H9 (cell line): ENCODE results near the gene RAB40C. TPM values are rescaled to one million over a fixed set of nuclear protein-coding genes. Genes with fewer than 3 reads are reported as not detected.

Experiments used
- DNase-seq: peaks from one replicate; pipeline ENCODE4 v3.0.0-alpha.2; 2017
- H2AFZ ChIP-seq: one replicate; pipeline ENCODE4 v1.6.1; 2013; ENCODE audit warnings: mild to moderate bottlenecking, low read length, control low read depth, moderate library complexity
- H2AK5ac ChIP-seq: 2 replicates; pipeline ENCODE4 v1.6.1; 2013; ENCODE audit warnings: low read length, control low read depth, mixed read lengths; ENCODE audit not compliant: insufficient read length
- H2BK120ac ChIP-seq: one replicate; pipeline ENCODE4 v1.6.1; 2013; ENCODE audit warnings: low read depth, mild to moderate bottlenecking, low read length, control low read depth, inconsistent platforms; ENCODE audit not compliant: poor library complexity, severe bottlenecking
- H2BK12ac ChIP-seq: 2 replicates; pipeline ENCODE4 v1.6.1; 2013; ENCODE audit warnings: low read length, control low read depth, mixed read lengths, low read depth; ENCODE audit not compliant: insufficient read length
- H2BK15ac ChIP-seq: 2 replicates; pipeline ENCODE4 v1.6.1; 2013; ENCODE audit warnings: low read depth, low read length, control low read depth
- H2BK20ac ChIP-seq: one replicate; pipeline ENCODE4 v1.6.1; 2013; ENCODE audit warnings: low read depth, mild to moderate bottlenecking, low read length, control low read depth, inconsistent platforms; ENCODE audit not compliant: poor library complexity, severe bottlenecking
- H2BK5ac ChIP-seq: 2 replicates; pipeline ENCODE4 v1.6.1; 2013; ENCODE audit warnings: low read length, control low read depth, mixed read lengths; ENCODE audit not compliant: insufficient read length
- H3K14ac ChIP-seq: 2 replicates; pipeline ENCODE4 v1.6.1; 2013; ENCODE audit warnings: low read length, control low read depth; ENCODE audit not compliant: insufficient read depth
- H3K18ac ChIP-seq: 2 replicates; pipeline ENCODE4 v1.6.1; 2013; ENCODE audit warnings: low read depth, mild to moderate bottlenecking, mixed read lengths, low read length, control low read depth; ENCODE audit not compliant: insufficient read length
- H3K23ac ChIP-seq: 2 replicates; pipeline ENCODE4 v1.6.1; 2013; ENCODE audit warnings: low read length, control low read depth, mixed read lengths, low read depth; ENCODE audit not compliant: insufficient read length
- H3K23me2 ChIP-seq: 2 replicates; pipeline ENCODE4 v1.6.1; 2013; ENCODE audit warnings: low read depth, mild to moderate bottlenecking, mixed read lengths, low read length, control low read depth; ENCODE audit not compliant: insufficient read length, poor library complexity, severe bottlenecking
- H3K27ac ChIP-seq: 2 replicates; pipeline ENCODE4 v1.5.1; 2013; ENCODE audit warnings: low read length, control low read depth, mixed read lengths, low read depth; ENCODE audit not compliant: insufficient read length
- H3K27me3 ChIP-seq: 2 replicates; pipeline ENCODE4 v1.6.1; 2013; ENCODE audit warnings: low read length, control low read depth, inconsistent platforms; ENCODE audit not compliant: insufficient read depth
- H3K4ac ChIP-seq: 2 replicates; pipeline ENCODE4 v1.6.1; 2013; ENCODE audit warnings: low read depth, mild to moderate bottlenecking, control low read depth, inconsistent platforms, low read length, moderate library complexity
- H3K4me1 ChIP-seq: 2 replicates; pipeline ENCODE4 v1.6.1; 2013; ENCODE audit warnings: low read length, control low read depth, inconsistent platforms; ENCODE audit not compliant: insufficient read depth
- H3K4me2 ChIP-seq: 2 replicates; pipeline ENCODE4 v1.6.1; 2013; ENCODE audit warnings: low read length, control low read depth, mixed read lengths; ENCODE audit not compliant: insufficient read length, insufficient read depth
- H3K56ac ChIP-seq: 2 replicates; pipeline ENCODE4 v1.6.1; 2013; ENCODE audit warnings: low read depth, mild to moderate bottlenecking, mixed read lengths, low read length, control low read depth; ENCODE audit not compliant: insufficient read length
- H3K79me1 ChIP-seq: 2 replicates; pipeline ENCODE4 v1.6.1; 2013; ENCODE audit warnings: low read depth, mild to moderate bottlenecking, moderate library complexity, low read length, control low read depth, inconsistent platforms; ENCODE audit not compliant: insufficient read depth, poor library complexity, severe bottlenecking
- H3K79me2 ChIP-seq: 2 replicates; pipeline ENCODE4 v1.6.1; 2013; ENCODE audit warnings: low read length, control low read depth, inconsistent platforms; ENCODE audit not compliant: insufficient read depth
- H3K9ac ChIP-seq: 2 replicates; pipeline ENCODE4 v1.6.1; 2013; ENCODE audit warnings: low read length, control low read depth, mixed read lengths; ENCODE audit not compliant: insufficient read length; ENCODE audit errors: extremely low read depth
- H3K9me3 ChIP-seq: one replicate; pipeline ENCODE4 v1.6.1; 2013; ENCODE audit warnings: low read depth, low read length, inconsistent platforms; ENCODE audit not compliant: control insufficient read depth
- H3T11ph ChIP-seq: one replicate; pipeline ENCODE4 v1.6.1; 2013; ENCODE audit warnings: mild to moderate bottlenecking, low read length, control low read depth, inconsistent platforms
- H4K20me1 ChIP-seq: one replicate; pipeline ENCODE4 v1.6.1; 2013; ENCODE audit not compliant: control insufficient read depth, insufficient read length, insufficient read depth
- H4K5ac ChIP-seq: 2 replicates; pipeline ENCODE4 v1.6.1; 2013; ENCODE audit warnings: low read depth, mild to moderate bottlenecking, mixed read lengths, low read length, control low read depth; ENCODE audit not compliant: insufficient read length
- H4K8ac ChIP-seq: replicated peaks from 2 replicates; pipeline ENCODE4 v1.6.1; 2013; ENCODE audit warnings: low read length, control low read depth, mixed read lengths, low read depth; ENCODE audit not compliant: insufficient read length
- H4K91ac ChIP-seq: 2 replicates; pipeline ENCODE4 v1.6.1; 2013; ENCODE audit warnings: low read depth, mild to moderate bottlenecking, moderate library complexity, mixed read lengths, low read length, control low read depth; ENCODE audit not compliant: insufficient read length
- H3K27ac Mint-ChIP-seq, 3 experiments: 2 replicates in 2 of 3; 3 replicates in 1 of 3; pipeline ENCODE4 v1.8.0; 2020 to 2021; ENCODE audit warnings: mixed read lengths in 3 of 3, mild to moderate bottlenecking in 1 of 3, moderate library complexity in 1 of 3
- H3K27me3 Mint-ChIP-seq: 2 replicates; pipeline ENCODE4 v1.8.0; 2021; ENCODE audit warnings: low read depth, mild to moderate bottlenecking, moderate library complexity, mixed read lengths
- H3K36me3 Mint-ChIP-seq, 3 experiments: 2 replicates in 2 of 3; 3 replicates in 1 of 3; pipeline ENCODE4 v1.8.0; 2020 to 2021; ENCODE audit warnings: low read depth in 3 of 3, mixed read lengths in 3 of 3; ENCODE audit not compliant: insufficient read depth in 1 of 3
- H3K4me1 Mint-ChIP-seq, 2 experiments: 2 replicates each; pipeline ENCODE4 v1.8.0; 2020; ENCODE audit warnings: mixed read lengths in 2 of 2
- H3K4me3 Mint-ChIP-seq, 2 experiments: 2 replicates in 1 of 2; 3 replicates in 1 of 2; pipeline ENCODE4 v1.8.0; 2020 to 2021; ENCODE audit warnings: mild to moderate bottlenecking in 2 of 2, mixed read lengths in 2 of 2, moderate library complexity in 1 of 2
- H3K9me3 Mint-ChIP-seq, 2 experiments: 2 replicates in 1 of 2; 3 replicates in 1 of 2; pipeline ENCODE4 v1.8.0; 2020; ENCODE audit warnings: mild to moderate bottlenecking in 2 of 2, mixed read lengths in 2 of 2, moderate library complexity in 1 of 2
- CTCF ChIP-seq: fragments of 200-600 bp; sonication (generic); conservative IDR thresholded peaks from 3 replicates; pipeline ENCODE4 v1.8.0; 2021; ENCODE audit warnings: antibody characterized with exemption, mild to moderate bottlenecking
- WGBS: extraction: QIAGEN DNeasy Blood & Tissue Kit; methylation state at CpG from one replicate; pipeline ENCODE4 v1.1.7; 2013; ENCODE audit warnings: missing lambda C conversion rate, low lambda C conversion rate, mixed read lengths; ENCODE audit not compliant: insufficient read length; ENCODE audit errors: extremely low coverage; 5-methylcytosine and 5-hydroxymethylcytosine counted together
- total RNA-seq: library from RNA; stranded (reverse); gene quantifications from 2 replicates; pipeline ENCODE4 v1.2.1, GENCODE V29; 2021

The RAB40C gene
- total RNA-seq, 1 experiment from 2014 or later: 19.1 TPM

DNA sequence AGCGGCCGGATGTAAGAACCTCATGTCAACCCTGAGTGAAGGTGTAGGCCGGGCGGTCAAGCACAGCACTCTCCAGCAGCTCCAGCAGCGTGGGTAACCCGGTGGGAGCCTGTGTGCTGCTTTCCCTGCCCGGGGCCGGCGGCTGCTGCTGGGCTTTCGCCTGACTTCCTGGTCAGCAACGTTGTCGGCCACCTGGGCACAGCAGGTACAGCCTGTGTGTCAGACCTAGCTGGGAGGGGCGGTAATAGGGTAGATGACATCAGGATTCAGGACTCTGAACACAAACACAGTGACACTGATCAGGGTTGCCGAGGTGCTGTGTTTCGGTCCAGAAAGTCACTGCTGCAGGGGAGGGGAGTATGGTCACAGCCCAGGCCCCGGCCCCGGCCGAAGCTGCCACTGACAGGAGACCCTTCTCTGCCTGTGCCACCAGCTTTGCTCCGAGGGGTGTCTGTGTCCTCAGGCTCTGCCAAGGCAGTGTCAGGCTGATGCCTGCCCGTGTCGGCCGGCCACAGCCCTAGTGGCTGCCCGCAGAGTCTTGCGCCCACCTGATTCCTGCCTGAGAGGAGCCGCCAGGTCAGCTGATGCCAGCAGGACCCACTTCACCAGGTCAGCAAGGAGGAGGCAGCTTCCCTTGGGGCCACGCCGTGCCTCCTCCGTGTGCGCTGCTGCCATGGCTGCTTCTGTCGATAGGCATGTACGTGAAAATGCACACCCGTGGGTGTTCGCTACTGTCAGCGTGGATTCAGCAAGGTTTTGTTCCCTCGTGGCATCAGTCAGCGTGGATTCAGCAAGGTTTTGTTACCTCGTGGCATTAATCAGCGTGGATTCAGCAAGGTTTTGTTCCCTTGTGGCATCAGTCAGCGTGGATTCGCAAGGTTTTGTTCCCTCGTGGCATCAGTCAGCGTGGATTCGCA, 9.2 kb downstream of the RAB40C start:
- H4K8ac ChIP-seq: no peak overlapping the region
- no peaks in the 10 kb centered on the region for H4K20me1 ChIP-seq
- Mint-ChIP-seq H3K4me3 (no peak overlapping the region), H3K27ac (no peak overlapping the region), H3K36me3 (peaks cover 11 to 24% (median 19%) of the 10 kb centered on the region in 3 experiments; a peak in 6 of 7 replicates), H3K9me3 (peaks cover 0 to 5% of the 10 kb centered on the region in 2 experiments; a peak in 3 of 5 replicates), H3K4me1 (0 out of 4 replicates have a peak, but pooled peaks cover 0 to 3% of the 10 kb centered on the region in 2 experiments), H3K27me3 (peaks cover 9% of the 10 kb centered on the region)
- no peak overlapping the region for H3K56ac ChIP-seq
- H3K14ac ChIP-seq: no peak overlapping the region; the same call in 1 of the 2 replicates
- no peaks in the 10 kb centered on the region; the same call in 1 of the 2 replicates for H3K79me2 ChIP-seq
- H2BK5ac ChIP-seq: no peak overlapping the region
- H2BK120ac ChIP-seq: no peak overlapping the region
- no peak overlapping the region for H2AK5ac ChIP-seq
- no CpG with 5 or more reads among the region's 43 CpGs for WGBS
- H3T11ph ChIP-seq: no peak overlapping the region
- no peak overlapping the region for H4K91ac ChIP-seq
- H3K4me2 ChIP-seq: no peak overlapping the region
- H3K18ac ChIP-seq: no peak overlapping the region
- H3K27me3 ChIP-seq: no peaks in the 10 kb centered on the region
- no peaks in the 10 kb centered on the region for H3K79me1 ChIP-seq
- H3K4ac ChIP-seq: no peak overlapping the region
- no peaks in the 10 kb centered on the region for H3K9me3 ChIP-seq
- H2BK15ac ChIP-seq: no peak overlapping the region
- no peak overlapping the region for H2BK12ac ChIP-seq
- H3K9ac ChIP-seq: no peak overlapping the region
- no peak overlapping the region for H3K23ac ChIP-seq
- no peaks in the 10 kb centered on the region for H3K23me2 ChIP-seq
- no peak for TF ChIP-seq CTCF
- no peak overlapping the region for H2BK20ac ChIP-seq
- H2AFZ ChIP-seq: no peak overlapping the region
- H3K4me1 ChIP-seq: no peaks in the 10 kb centered on the region
- no peak for DNase-seq
- no peak overlapping the region for H3K27ac ChIP-seq
- H4K5ac ChIP-seq: no peak overlapping the region
